ENCODE measurements around the gene MKRN2. TPM values are rescaled to one million over a fixed set of nuclear protein-coding genes. Genes with fewer than 3 reads are reported as not detected.
"Not testable (repeated sequence)": the region's sequence is repeated elsewhere in the genome, so short reads cannot be mapped to it uniquely, and the experiment has no call there.

MKRN2 gene
- total RNA-seq, 6 experiments from 2014 or later = 8.8 to 12.8 (median 10.9) TPM

- no peak overlapping the region for H3K4me3 ChIP-seq
- no peak for TF ChIP-seq POLR2A (IDR thresholded peaks at IDR 0.05)
- TF ChIP-seq, protein P1, sequence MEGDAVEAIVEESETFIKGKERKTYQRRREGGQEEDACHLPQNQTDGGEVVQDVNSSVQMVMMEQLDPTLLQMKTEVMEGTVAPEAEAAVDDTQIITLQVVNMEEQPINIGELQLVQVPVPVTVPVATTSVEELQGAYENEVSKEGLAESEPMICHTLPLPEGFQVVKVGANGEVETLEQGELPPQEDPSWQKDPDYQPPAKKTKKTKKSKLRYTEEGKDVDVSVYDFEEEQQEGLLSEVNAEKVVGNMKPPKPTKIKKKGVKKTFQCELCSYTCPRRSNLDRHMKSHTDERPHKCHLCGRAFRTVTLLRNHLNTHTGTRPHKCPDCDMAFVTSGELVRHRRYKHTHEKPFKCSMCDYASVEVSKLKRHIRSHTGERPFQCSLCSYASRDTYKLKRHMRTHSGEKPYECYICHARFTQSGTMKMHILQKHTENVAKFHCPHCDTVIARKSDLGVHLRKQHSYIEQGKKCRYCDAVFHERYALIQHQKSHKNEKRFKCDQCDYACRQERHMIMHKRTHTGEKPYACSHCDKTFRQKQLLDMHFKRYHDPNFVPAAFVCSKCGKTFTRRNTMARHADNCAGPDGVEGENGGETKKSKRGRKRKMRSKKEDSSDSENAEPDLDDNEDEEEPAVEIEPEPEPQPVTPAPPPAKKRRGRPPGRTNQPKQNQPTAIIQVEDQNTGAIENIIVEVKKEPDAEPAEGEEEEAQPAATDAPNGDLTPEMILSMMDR (IDR thresholded peaks at IDR 0.05) = no peak
Observed at GRCh38 chr3:12532182-12532581, 24.7 kb upstream of the MKRN2 start.

GRCh38 chr3:12536423-12536822, 20.5 kb upstream of the MKRN2 start:
- no peak for TF ChIP-seq POLR2A (IDR thresholded peaks at IDR 0.05)
- TF ChIP-seq, protein P1 (IDR thresholded peaks at IDR 0.05) = no peak
- no peak overlapping the region for H3K27ac ChIP-seq
- DNase-seq (no peak), ATAC-seq (no peak)
- H3K36me3 ChIP-seq = peaks cover 0 to 8% (median 0%) of the 10 kb centered on the region in 4 donors
- intact Hi-C loops (cut with DNase I) = no loop called here
- no peaks in the 10 kb centered on the region for H3K9me3 ChIP-seq
- WGBS (ENCODE audit: insufficient coverage, low coverage, low lambda C conversion rate, missing lambda C conversion rate) = 100% methylated on average over 4 of the region's 6 CpGs
- H3K27me3 ChIP-seq = no peaks in the 10 kb centered on the region
- H3K4me3 ChIP-seq = no peak overlapping the region
- no peaks in the 10 kb centered on the region for H3K4me1 ChIP-seq

More at GRCh38 chr3:12532182-12532581, 24.7 kb upstream of the MKRN2 start:
- WGBS (ENCODE audit: insufficient coverage, low coverage, low lambda C conversion rate, missing lambda C conversion rate) = 96% methylated on average over 5 of the region's 5 CpGs
- Histone ChIP-seq H3K4me1 (no peaks in the 10 kb centered on the region), H3K27ac (no peak overlapping the region), H3K36me3 (peaks cover 0 to 19% (median 4%) of the 10 kb centered on the region in 4 donors), H3K27me3 (no peaks in the 10 kb centered on the region), H3K9me3 (no peaks in the 10 kb centered on the region)
- intact Hi-C loops (cut with DNase I) = no loop called here
- ATAC-seq (no peak), DNase-seq (no peak)

- ATAC-seq (peak; percentile 48 to 60 (median 53)), DNase-seq (peak in 1 of 3 donors; percentile 32)
- no peak for TF ChIP-seq POLR2A (IDR thresholded peaks at IDR 0.05)
- TF ChIP-seq, protein P1 (IDR thresholded peaks at IDR 0.05) = peak in 3 of 4 donors; percentile 13 to 34 (median 18)
- no peaks in the 10 kb centered on the region for H3K4me1 ChIP-seq
- H3K27ac ChIP-seq = no peak overlapping the region
- H3K9me3 ChIP-seq = no peaks in the 10 kb centered on the region
- H3K36me3 ChIP-seq = no peaks in the 10 kb centered on the region
- intact Hi-C loops (cut with DNase I) = no loop called here
- no peak overlapping the region for H3K4me3 ChIP-seq
- WGBS (ENCODE audit: insufficient coverage, low coverage, low lambda C conversion rate, missing lambda C conversion rate) = 60% methylated on average over 3 of the region's 8 CpGs
- H3K27me3 ChIP-seq = no peaks in the 10 kb centered on the region
Observed at GRCh38 chr3:12541625-12542024, 15.3 kb upstream of the MKRN2 start.

- H3K36me3 ChIP-seq; H3K27me3 ChIP-seq; H3K9me3 ChIP-seq; H3K27ac ChIP-seq; H3K4me3 ChIP-seq; DNase-seq; intact Hi-C loops (cut with DNase I); H3K4me1 ChIP-seq; ATAC-seq: not testable (repeated sequence)
- WGBS (ENCODE audit: insufficient coverage, low coverage, low lambda C conversion rate, missing lambda C conversion rate) = 90% methylated on average over 12 of the region's 12 CpGs
Observed at GRCh38 chr3:12543497-12543896, 13.4 kb upstream of the MKRN2 start.

- ATAC-seq (no peak), DNase-seq (no peak)
- Histone ChIP-seq H3K9me3 (no peaks in the 10 kb centered on the region), H3K27me3 (no peaks in the 10 kb centered on the region), H3K27ac (no peak overlapping the region), H3K4me3 (no peak overlapping the region), H3K36me3 (no peaks in the 10 kb centered on the region), H3K4me1 (no peaks in the 10 kb centered on the region)
- WGBS (ENCODE audit: insufficient coverage, low coverage, low lambda C conversion rate, missing lambda C conversion rate) = 62% methylated on average over 10 of the region's 11 CpGs
- intact Hi-C loops (cut with DNase I) = no loop called here
- TF ChIP-seq POLR2A (IDR thresholded peaks at IDR 0.05) = no peak
- TF ChIP-seq, protein P1 (IDR thresholded peaks at IDR 0.05) = no peak
Observed at GRCh38 chr3:12544652-12545472, 12.0 kb upstream of the MKRN2 start.

Data from right lobe of liver (tissue), 6 donors.